SK-MEL-5 (cell line): ENCODE measurements around the gene CCDC27. TPM values are rescaled to one million over a fixed set of nuclear protein-coding genes. Genes with fewer than 3 reads are reported as not detected.

Experiments
- DNase-seq: peaks from one replicate; pipeline ENCODE4 v3.0.0-alpha.2; 2016; ENCODE audit warnings: low read depth, low spot score
- in situ Hi-C: cut with HindIII; loops from 2 replicates; pipeline ENCODE4 v1.10.0; 2016; ENCODE audit warnings: low sequenced_read_pairs, high pct_unique_total_duplicates, low pct_unique_long_range_greater_than_20kb
- polyA plus RNA-seq, 2 experiments: library from polyadenylated mRNA; depleted of rRNA; stranded (reverse); fragments of >200 nt; gene quantifications; 2 replicates each; pipeline ENCODE4 v1.2.3, GENCODE V29; 2015
- total RNA-seq: library from RNA; depleted of rRNA; stranded (reverse); fragments of >200 nt; shearing (Covaris generic); gene quantifications from 2 replicates; pipeline ENCODE4 v1.2.3, GENCODE V29; 2014; rRNA removed

CCDC27 gene
- 0.05 TPM in 1 of 2 replicates, not detected in the other for total RNA-seq
- polyA plus RNA-seq (2015; cell fraction: cytosol; rRNA removed), result not detected in 2 replicates
- not detected in 2 replicates for polyA plus RNA-seq (2015; cell fraction: nucleus; rRNA removed)

GRCh38 chr1:3752400-3752945, at the start of gene CCDC27:
Gene CCDC27, plus strand, starts transcription at chr1:3752450. Its CDS starts 32 bp downstream, at chr1:3752482.
- DNase-seq, result no peak
- in situ Hi-C loops, result no loop called here

- in situ Hi-C loops, result no loop called here
- no peak for DNase-seq
Measured at GRCh38 chr1:3702528-3702927, 49.7 kb upstream of the CCDC27 start.

GRCh38 chr1:3702990-3703728, 49.1 kb upstream of the CCDC27 start:
- in situ Hi-C loops, result no loop called here
- no peak for DNase-seq

- in situ Hi-C loops, result no loop called here
- DNase-seq, result no peak
Measured at GRCh38 chr1:3703786-3704371, 48.4 kb upstream of the CCDC27 start.

GRCh38 chr1:3705341-3705950, 46.8 kb upstream of the CCDC27 start:
- DNase-seq, result no peak
- in situ Hi-C loops, result no loop called here

- in situ Hi-C loops, result no loop called here
- DNase-seq, result no peak
Measured at GRCh38 chr1:3706651-3707297, 45.5 kb upstream of the CCDC27 start.

GRCh38 chr1:3707298-3707938, 44.8 kb upstream of the CCDC27 start:
- in situ Hi-C loops, result no loop called here
- DNase-seq, result no peak

GRCh38 chr1:3707939-3708328, 44.3 kb upstream of the CCDC27 start:
- no peak for DNase-seq
- in situ Hi-C loops, result no loop called here

GRCh38 chr1:3708791-3709190, 43.5 kb upstream of the CCDC27 start:
- no peak for DNase-seq

GRCh38 chr1:3710251-3710650, 42.0 kb upstream of the CCDC27 start:
- in situ Hi-C loops, result no loop called here
- DNase-seq, result no peak

More at GRCh38 chr1:3708791-3709190, 43.5 kb upstream of the CCDC27 start:
- in situ Hi-C loops, result no loop called here

- in situ Hi-C loops, result no loop called here
Measured at GRCh38 chr1:3711381-3711779, 40.9 kb upstream of the CCDC27 start.

GRCh38 chr1:3711780-3712451, 40.3 kb upstream of the CCDC27 start:
- no peak for DNase-seq
- in situ Hi-C loops, result no loop called here

More at GRCh38 chr1:3711381-3711779, 40.9 kb upstream of the CCDC27 start:
- DNase-seq, result no peak

- DNase-seq, result no peak
- in situ Hi-C loops, result no loop called here
Measured at GRCh38 chr1:3712573-3713535, 39.4 kb upstream of the CCDC27 start.

GRCh38 chr1:3713840-3714239, 38.4 kb upstream of the CCDC27 start:
- DNase-seq, result no peak
- in situ Hi-C loops, result no loop called here

GRCh38 chr1:3714284-3714741, 37.9 kb upstream of the CCDC27 start:
- in situ Hi-C loops, result no loop called here
- DNase-seq, result no peak

GRCh38 chr1:3714814-3715213, 37.4 kb upstream of the CCDC27 start:
- in situ Hi-C loops, result no loop called here
- DNase-seq, result no peak
